IMR-90 (cell line): Measurements from ENCODE around the gene APLF. TPM values are rescaled to one million over a fixed set of nuclear protein-coding genes. Genes with fewer than 3 reads are reported as not detected.

Source experiments
- ATAC-seq: fragments of 200-7000 bp; cut with Tn5 transposase; 2 replicates; pipeline ENCODE4 v1.9.1; 2020; ENCODE audit warnings: low read depth, mild to moderate bottlenecking, moderate library complexity
- BruUV-seq: library from RNA; stranded (reverse); fragments of 400-500 nt; replicated peaks from 2 replicates; lab custom pipeline; 2021; lab: Mats Ljungman, UMichigan
- CTCF ChIA-PET: fragments of 300-600 bp; formaldehyde crosslinking; extraction: SDS; loops from one replicate; lab custom pipeline; 2021; ENCODE audit warnings: antibody characterized with exemption; lab: Yijun Ruan, JAX
- POLR2A ChIA-PET: fragments of 300-600 bp; sonication (Branson Sonifier 250); formaldehyde crosslinking; loops from one replicate; lab custom pipeline; 2022; ENCODE audit warnings: antibody characterized with exemption; ENCODE audit not compliant: unreplicated experiment; lab: Charles Lee
- DNase-seq: peaks from one replicate; pipeline ENCODE4 v3.0.0; 2013
- H2AFZ ChIP-seq: replicated peaks from 2 replicates; pipeline ENCODE3; 2013; ENCODE audit warnings: low read length, mild to moderate bottlenecking; ENCODE audit not compliant: poor library complexity
- H2AK5ac ChIP-seq: 2 replicates; pipeline ENCODE4 v1.6.1; 2013; ENCODE audit warnings: low read depth, low read length, inconsistent platforms
- H2AK9ac ChIP-seq: replicated peaks from 2 replicates; pipeline ENCODE3; 2013; ENCODE audit warnings: mild to moderate bottlenecking, low read depth, low read length, moderate library complexity; ENCODE audit not compliant: poor library complexity
- H2BK120ac ChIP-seq: 2 replicates; pipeline ENCODE4 v1.6.1; 2013; ENCODE audit warnings: low read depth, low read length, inconsistent platforms
- H2BK15ac ChIP-seq: 3 replicates; pipeline ENCODE4 v1.6.1; 2013; ENCODE audit warnings: low read depth, low read length, inconsistent platforms
- H2BK20ac ChIP-seq: 2 replicates; pipeline ENCODE4 v1.6.1; 2013; ENCODE audit warnings: low read depth, mild to moderate bottlenecking, inconsistent platforms, low read length, moderate library complexity
- H2BK5ac ChIP-seq: 2 replicates; pipeline ENCODE4 v1.6.1; 2013; ENCODE audit warnings: mild to moderate bottlenecking, low read depth, low read length, inconsistent platforms; ENCODE audit not compliant: poor library complexity, severe bottlenecking
- H3K14ac ChIP-seq: replicated peaks from 2 replicates; pipeline ENCODE4 v1.6.1; 2013; ENCODE audit warnings: low read depth, low read length, inconsistent platforms
- H3K18ac ChIP-seq: 2 replicates; pipeline ENCODE4 v1.6.1; 2013; ENCODE audit warnings: low read depth, low read length, control low read depth
- H3K23ac ChIP-seq: 2 replicates; pipeline ENCODE4 v1.6.1; 2013; ENCODE audit warnings: low read depth, low read length, inconsistent platforms
- H3K27ac ChIP-seq: 2 replicates; pipeline ENCODE4 v1.5.1; 2013; ENCODE audit warnings: mild to moderate bottlenecking, control low read depth, low read length; ENCODE audit not compliant: insufficient read depth
- H3K27me3 ChIP-seq: 2 replicates; pipeline ENCODE4 v1.6.1; 2013; ENCODE audit warnings: low read length; ENCODE audit not compliant: control insufficient read depth, insufficient read depth
- H3K36me3 ChIP-seq: 2 replicates; pipeline ENCODE4 v1.6.1; 2013; ENCODE audit warnings: low read length, mixed read lengths; ENCODE audit not compliant: control insufficient read depth, insufficient read depth
- H3K4ac ChIP-seq: 2 replicates; pipeline ENCODE4 v1.6.1; 2013; ENCODE audit warnings: low read depth, low read length, inconsistent platforms
- H3K4me1 ChIP-seq: 2 replicates; pipeline ENCODE4 v1.6.1; 2013; ENCODE audit warnings: low read length, mixed read lengths; ENCODE audit not compliant: control insufficient read depth, insufficient read depth
- H3K4me2 ChIP-seq: 2 replicates; pipeline ENCODE4 v1.6.1; 2013; ENCODE audit warnings: low read depth, mild to moderate bottlenecking, control low read depth, low read length, moderate library complexity
- H3K4me3 ChIP-seq: 2 replicates; pipeline ENCODE4 v1.5.1; 2013; ENCODE audit warnings: low read depth, mild to moderate bottlenecking, control low read depth, low read length, moderate library complexity; ENCODE audit not compliant: insufficient read depth
- H3K56ac ChIP-seq: 2 replicates; pipeline ENCODE4 v1.6.1; 2013; ENCODE audit warnings: low read length, inconsistent platforms; ENCODE audit not compliant: insufficient read depth; ENCODE audit errors: extremely low read depth
- H3K79me1 ChIP-seq, 2 experiments: 2 replicates each; pipeline ENCODE4 v1.6.1; 2013; ENCODE audit warnings: low read length in 2 of 2, inconsistent platforms in 1 of 2, low read depth in 1 of 2
- H3K9ac ChIP-seq: 2 replicates; pipeline ENCODE4 v1.6.1; 2013; ENCODE audit warnings: low read depth, low read length, control low read depth
- H3K9me1 ChIP-seq: 2 replicates; pipeline ENCODE4 v1.6.1; 2013; ENCODE audit warnings: low read length, inconsistent platforms; ENCODE audit not compliant: insufficient read depth
- H3K9me3 ChIP-seq: 2 replicates; pipeline ENCODE4 v1.6.1; 2013; ENCODE audit warnings: low read length; ENCODE audit not compliant: control insufficient read depth, insufficient read depth
- H4K20me1 ChIP-seq: 2 replicates; pipeline ENCODE4 v1.6.1; 2013; ENCODE audit warnings: low read length, inconsistent platforms; ENCODE audit not compliant: insufficient read depth
- H4K5ac ChIP-seq: 2 replicates; pipeline ENCODE4 v1.6.1; 2013; ENCODE audit warnings: mild to moderate bottlenecking, low read depth, low read length, control low read depth
- H4K8ac ChIP-seq, 2 experiments: 2 replicates each; pipeline ENCODE4 v1.6.1; 2013; ENCODE audit warnings: low read depth in 2 of 2, low read length in 2 of 2, control low read depth in 1 of 2, inconsistent platforms in 1 of 2
- H4K91ac ChIP-seq: 2 replicates; pipeline ENCODE4 v1.6.1; 2013; ENCODE audit warnings: low read depth, low read length, inconsistent platforms; ENCODE audit not compliant: insufficient read depth
- CTCF ChIP-seq: conservative IDR thresholded peaks from 2 replicates; pipeline ENCODE4 v1.5.1; 2012; ENCODE audit warnings: mild to moderate bottlenecking, low read depth, low read length, improper control_type of control experiment
- NFE2L2 ChIP-seq: fragments of 150-350 bp; IDR thresholded peaks from 2 replicates; pipeline ENCODE4 v1.6.1; 2016; ENCODE audit warnings: low read depth, mild to moderate bottlenecking, low read length
- POLR2A ChIP-seq: IDR thresholded peaks from 2 replicates; pipeline ENCODE4 v1.6.1; 2012; ENCODE audit warnings: mild to moderate bottlenecking, low read depth, low read length
- WGBS, 2 experiments: methylation state at CpG; one replicate each; pipeline versions ENCODE4 v1.1.5 to v1.1.7; 2013; ENCODE audit warnings: missing lambda C conversion rate in 2 of 2; ENCODE audit not compliant: insufficient read length in 1 of 2; ENCODE audit errors: extremely low coverage in 2 of 2; 5-methylcytosine and 5-hydroxymethylcytosine counted together
- dilution Hi-C: fragments of 300-500 bp; cut with HindIII; formaldehyde crosslinking; loops from one replicate; pipeline ENCODE4 v1.14.3; 2018; ENCODE audit warnings: low sequenced_read_pairs; ENCODE audit not compliant: unreplicated experiment
- in situ Hi-C: fragments of 300-500 bp; cut with MboI; formaldehyde crosslinking; loops from 3 replicates; pipeline ENCODE4 v1.14.3; 2019; ENCODE audit warnings: low sequenced_read_pairs, inconsistent platforms, mixed read lengths
- intact Hi-C: fragments of 100-400 bp; cut with micrococcal nuclease; formaldehyde crosslinking; loops from 2 replicates; pipeline ENCODE4 v1.10.0; 2022
- polyA plus RNA-seq, 3 experiments: library from polyadenylated mRNA; depleted of rRNA; stranded (reverse); fragments of >200 nt; gene quantifications; 2 replicates each; pipeline ENCODE4 v1.2.3, GENCODE V29; 2012; ENCODE audit warnings: low replicate concordance in 1 of 3
- total RNA-seq: library from RNA; depleted of rRNA; stranded (reverse); fragments of >200 nt; gene quantifications from 2 replicates; pipeline ENCODE4 v1.2.3, GENCODE V29; 2012

Gene APLF
- total and polyA plus RNA-seq, 2 of the 4 experiments (the other 2 are of a cell fraction): 1.5 to 2.3 TPM

GRCh38 chr2:68466361-68466777 is 1.0 kb upstream of the APLF start:
- Histone ChIP-seq H3K27me3 (no peaks in the 10 kb centered on the region), H2AFZ (peak overlapping the region; percentile 100), H3K79me1 (peaks cover 5 to 13% of the 10 kb centered on the region in 2 experiments), H3K4ac (0 out of 2 replicates have a peak overlapping the region, but pooled peaks have one; percentile 84), H3K9ac (peak overlapping the region; percentile 79), H3K14ac (no peak overlapping the region), H2AK9ac (no peak overlapping the region), H2BK5ac (peak overlapping the region; percentile 15), H3K36me3 (no peaks in the 10 kb centered on the region), H4K8ac (peak overlapping the region; percentile 21 to 83; a peak in 2 of 4 replicates), H3K9me1 (0 out of 2 replicates have a peak, but pooled peaks cover 2% of the 10 kb centered on the region), H2AK5ac (no peak overlapping the region), H3K56ac (peak overlapping the region; percentile 53; the same call in 1 of the 2 replicates), H3K27ac (peak overlapping the region; percentile 54; the same call in 1 of the 2 replicates), H2BK20ac (no peak overlapping the region), H3K4me3 (peak overlapping the region; percentile 75), H3K18ac (no peak overlapping the region), H3K4me2 (peak overlapping the region; percentile 97), H2BK15ac (no peak overlapping the region), H4K91ac (no peak overlapping the region), H3K4me1 (peaks cover 3% of the 10 kb centered on the region; the same call in 1 of the 2 replicates), H3K9me3 (no peaks in the 10 kb centered on the region), H3K23ac (peak overlapping the region; percentile 96), H4K20me1 (no peaks in the 10 kb centered on the region), H4K5ac (no peak overlapping the region), H2BK120ac (no peak overlapping the region)
- dilution Hi-C loops: no loop called here
- ATAC-seq: no peak
- intact Hi-C loops: loop anchor here (5.0 to 10.0 kb wide), 3 partner anchors 548 to 1361 kb away; partner anchors contain the start of genes ANTXR1 and GMCL1
- ChIA-PET POLR2A (interaction anchor here (0.5 kb wide), 2 partner anchors 272 to 904 kb away, joined by 3 to 4 read pairs; no protein-coding TSS in a partner anchor), CTCF (interaction anchor here (0.7 to 1.2 kb wide), 5 partner anchors 25 to 459 kb away, joined by 3 to 4 read pairs (median 3); no protein-coding TSS in a partner anchor)
- BruUV-seq: TSS peak; percentile 45
- peak; percentile 78 for DNase-seq
- no peak for TF ChIP-seq POLR2A
- TF ChIP-seq CTCF: peak; percentile 29; the same call in 1 of the 2 replicates
- TF ChIP-seq NFE2L2: no peak
- in situ Hi-C loops: loop anchor here (10.0 kb wide), 1 partner anchor 458 kb away; no protein-coding TSS in a partner anchor
- WGBS, 2 experiments: 0% methylated on average over 3 of the region's 11 CpGs; no CpG with 5 or more reads in 1 of the 2 experiments
